Measurements from ENCODE around the gene CACNA1C.

CACNA1C gene

DNA sequence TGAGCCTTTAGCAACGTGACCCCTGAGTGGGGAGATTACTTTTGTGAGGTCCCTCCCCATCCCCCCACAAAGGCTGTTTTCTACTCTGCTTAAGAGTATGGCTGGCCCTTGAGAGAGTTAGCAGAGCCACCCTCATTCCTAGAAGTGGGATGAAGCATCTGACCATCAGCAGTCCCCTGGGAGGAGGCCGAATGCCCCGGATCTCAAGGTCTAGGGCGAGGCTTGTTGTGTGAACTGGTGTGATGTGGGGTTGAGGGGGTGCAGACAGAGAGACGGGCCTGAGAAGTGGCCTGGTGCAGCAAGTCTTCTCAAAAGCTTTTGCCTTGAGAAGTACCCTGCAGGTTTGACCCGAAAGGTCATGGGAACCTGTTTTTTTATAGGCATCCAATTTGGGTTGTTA lies 589.0 kb downstream of the CACNA1C start:
- no peak for DNase-seq (ENCODE audit: low read depth)
- no peak overlapping the region for H3K4me3 ChIP-seq (ENCODE audit: low read depth, low read length)

DNA sequence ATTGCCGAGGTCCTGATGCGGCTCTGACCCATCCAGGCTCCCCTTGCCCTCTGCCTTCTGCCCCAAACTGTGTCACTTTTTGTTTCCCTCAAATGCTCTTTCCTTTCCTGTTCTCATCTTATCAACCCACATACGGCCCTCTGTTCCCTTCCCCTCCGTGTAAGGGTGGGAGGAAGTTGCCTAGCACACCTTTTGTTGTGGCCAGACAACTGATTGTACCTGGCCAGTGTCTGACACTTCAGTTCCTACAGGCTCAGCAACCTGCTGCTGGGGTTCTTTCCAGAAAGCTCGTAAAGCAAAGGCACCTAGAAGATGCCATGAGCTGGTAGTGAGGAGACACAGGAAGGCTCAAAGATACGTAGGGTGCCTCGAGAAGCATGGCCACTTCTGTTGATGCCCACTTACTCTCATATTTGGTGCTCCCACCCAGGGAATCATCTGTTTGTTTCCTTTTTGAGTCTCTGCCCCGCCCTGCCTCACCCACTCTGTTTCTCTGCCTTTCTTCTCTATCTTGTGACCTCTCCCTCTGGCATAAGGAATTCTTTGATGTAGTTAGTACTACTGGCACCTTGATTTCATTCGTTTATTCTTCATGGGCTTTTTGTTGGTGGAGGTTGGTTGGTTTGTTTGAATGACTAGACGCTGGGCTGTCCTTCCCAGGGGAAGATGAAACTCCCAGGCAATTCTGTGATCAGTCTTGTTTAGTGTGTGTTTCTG lies 589.5 kb downstream of the CACNA1C start:
- no peak overlapping the region for H3K4me3 ChIP-seq (ENCODE audit: low read depth, low read length)
- no peak for DNase-seq (ENCODE audit: low read depth)

DNA sequence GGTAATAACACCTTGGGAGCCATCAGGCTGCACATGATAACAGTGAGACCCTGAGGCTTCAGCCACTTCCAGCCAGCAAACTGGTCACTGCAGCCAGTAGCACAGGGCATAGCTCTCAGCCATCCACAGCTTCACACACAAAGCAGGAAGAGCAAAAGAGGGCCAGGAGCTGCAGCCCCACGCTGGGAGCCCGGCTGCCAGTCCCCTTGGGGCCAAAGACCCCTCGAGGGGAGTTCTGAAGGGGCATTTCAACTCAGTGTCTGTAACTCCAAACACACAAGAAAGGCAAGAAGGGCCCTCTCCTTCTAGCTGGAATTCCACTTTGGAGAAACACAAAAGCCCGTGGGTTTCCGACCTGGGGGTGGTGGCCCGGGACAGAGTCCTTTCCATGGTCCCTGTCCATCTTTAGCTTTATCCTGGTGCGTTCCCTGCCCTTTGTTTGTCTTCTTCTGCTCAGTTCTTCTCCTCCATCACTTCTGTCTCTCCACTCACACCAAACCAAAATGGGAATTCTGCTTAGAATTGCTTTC lies 590.2 kb downstream of the CACNA1C start:
- no peak overlapping the region for H3K4me3 ChIP-seq (ENCODE audit: low read depth, low read length)
- no peak for DNase-seq (ENCODE audit: low read depth)

DNA sequence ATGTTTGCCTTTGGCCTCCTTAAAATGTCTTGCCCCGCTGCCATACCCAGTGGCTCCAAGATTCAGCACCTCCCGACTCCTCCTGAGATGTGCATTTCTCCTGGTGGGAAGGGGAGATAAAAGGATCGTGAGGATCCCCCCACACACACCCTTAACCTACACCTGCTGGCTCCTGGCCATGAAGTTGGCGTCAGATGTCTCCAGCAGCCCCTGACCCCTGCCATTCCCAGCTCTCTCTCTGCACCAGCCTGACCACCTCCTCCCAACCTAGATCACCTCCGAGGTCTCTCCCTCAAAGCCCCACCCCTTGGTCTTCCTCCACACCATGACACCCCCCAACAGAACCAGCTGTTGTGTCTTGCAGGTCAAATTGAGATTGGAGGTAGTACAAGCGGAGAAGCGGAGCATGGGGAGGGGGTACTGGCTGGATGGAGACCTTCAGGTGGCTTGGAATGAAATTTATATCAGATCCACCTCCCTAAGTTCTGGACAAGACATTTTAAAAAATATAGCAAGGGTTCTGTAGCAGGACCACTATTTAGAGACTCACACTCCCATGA lies 590.9 kb downstream of the CACNA1C start:
- H3K4me3 ChIP-seq (ENCODE audit: low read depth, low read length), result no peak overlapping the region
- no peak for DNase-seq (ENCODE audit: low read depth)

DNA sequence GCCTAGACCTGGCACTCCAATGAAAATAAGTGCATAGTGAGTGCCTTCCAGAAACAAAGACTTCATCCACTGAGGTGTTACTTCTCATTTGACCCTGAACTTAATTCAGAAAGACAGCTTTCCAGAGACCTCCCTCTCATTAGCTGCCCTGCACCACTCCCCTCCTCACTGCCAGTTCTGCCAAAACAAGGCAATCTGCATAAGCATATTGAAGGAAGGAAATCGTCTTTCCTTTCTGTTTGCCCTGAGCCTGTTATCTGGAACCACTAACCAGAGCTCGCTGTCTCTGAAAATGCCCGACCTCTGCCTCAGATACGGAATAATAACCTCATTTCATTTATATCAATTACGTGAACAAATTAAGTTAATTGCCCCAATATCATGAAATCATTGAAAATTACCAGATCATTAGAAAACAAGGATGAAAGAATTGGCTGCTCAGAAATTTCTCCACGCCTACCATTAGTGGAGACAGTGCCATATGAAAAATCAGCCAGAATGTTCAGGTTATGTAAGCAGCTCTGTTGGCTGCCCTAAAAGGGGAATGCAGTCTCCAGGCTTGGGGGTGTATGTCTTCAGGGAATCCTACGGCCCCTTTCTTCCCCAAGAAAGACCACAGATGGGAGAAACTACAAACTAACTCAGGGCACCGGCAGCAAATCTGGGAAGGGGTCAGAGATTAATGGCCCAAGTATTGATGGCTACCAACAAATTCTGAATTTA lies 592.1 kb downstream of the CACNA1C start:
- no peak for DNase-seq (ENCODE audit: low read depth)
- no peak overlapping the region for H3K4me3 ChIP-seq (ENCODE audit: low read depth, low read length)

DNA sequence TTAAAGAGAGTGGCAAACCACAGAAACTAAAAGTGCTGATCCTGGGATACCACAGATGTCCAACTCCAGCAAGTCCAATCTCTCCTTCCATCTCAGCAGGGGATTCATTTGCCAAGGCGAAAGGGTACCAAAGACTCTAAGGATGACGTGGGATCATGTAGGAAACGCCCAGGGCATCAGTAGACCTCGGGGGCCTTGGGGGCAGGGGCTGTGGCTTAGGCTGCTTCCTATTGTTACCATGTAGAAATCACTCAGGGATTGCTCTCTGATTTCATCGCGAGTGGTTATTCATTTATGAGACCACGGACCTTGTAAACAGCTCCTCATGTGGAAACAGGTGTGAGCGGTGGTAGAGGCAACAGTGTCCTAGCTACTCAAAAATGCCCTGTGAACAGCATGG lies 592.7 kb downstream of the CACNA1C start:
- no peak for DNase-seq (ENCODE audit: low read depth)
- no peak overlapping the region for H3K4me3 ChIP-seq (ENCODE audit: low read depth, low read length)

DNA sequence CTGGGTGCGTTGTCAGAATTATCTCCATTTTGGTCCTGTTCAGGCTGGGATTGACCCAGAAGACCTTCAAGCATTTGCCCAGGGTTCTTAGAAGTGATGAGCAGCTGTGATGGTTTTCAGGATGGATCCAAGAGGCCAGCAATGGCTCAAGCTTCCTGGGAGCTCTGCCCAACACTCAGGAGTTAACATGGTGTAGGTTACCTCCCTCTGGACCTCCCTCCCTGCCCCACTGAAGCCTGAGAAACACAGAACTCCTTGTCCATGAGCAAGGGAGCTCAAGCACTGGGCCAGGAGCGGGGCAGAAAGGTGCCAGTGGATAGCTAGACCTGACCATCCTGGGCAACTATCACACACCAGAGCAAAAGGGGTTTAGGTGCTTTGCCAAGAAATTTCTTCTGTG lies 593.6 kb downstream of the CACNA1C start:
- H3K4me3 ChIP-seq (ENCODE audit: low read depth, low read length), result no peak overlapping the region
- DNase-seq (ENCODE audit: low read depth), result no peak

DNA sequence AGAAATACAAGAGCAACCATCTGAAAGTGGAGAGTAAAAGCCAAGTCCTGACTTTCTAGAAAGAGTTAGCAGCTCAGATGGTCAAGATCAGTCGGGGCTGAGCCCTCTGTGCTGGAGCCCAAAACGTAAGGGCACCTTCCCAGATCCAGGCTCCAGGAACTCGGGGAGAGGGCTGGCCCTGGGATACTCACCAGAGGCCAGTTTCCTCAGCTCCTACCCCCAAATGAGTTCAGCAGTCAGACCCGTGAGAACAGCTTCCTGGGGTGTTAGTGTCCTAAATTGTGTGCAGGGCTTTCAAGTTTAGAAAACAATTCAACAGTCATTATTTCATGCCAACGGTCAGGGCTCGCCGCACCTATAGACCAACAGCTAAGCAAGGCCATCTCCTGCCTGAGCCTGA lies 594.4 kb downstream of the CACNA1C start:
- no peak overlapping the region for H3K4me3 ChIP-seq (ENCODE audit: low read depth, low read length)
- no peak for DNase-seq (ENCODE audit: low read depth)

DNA sequence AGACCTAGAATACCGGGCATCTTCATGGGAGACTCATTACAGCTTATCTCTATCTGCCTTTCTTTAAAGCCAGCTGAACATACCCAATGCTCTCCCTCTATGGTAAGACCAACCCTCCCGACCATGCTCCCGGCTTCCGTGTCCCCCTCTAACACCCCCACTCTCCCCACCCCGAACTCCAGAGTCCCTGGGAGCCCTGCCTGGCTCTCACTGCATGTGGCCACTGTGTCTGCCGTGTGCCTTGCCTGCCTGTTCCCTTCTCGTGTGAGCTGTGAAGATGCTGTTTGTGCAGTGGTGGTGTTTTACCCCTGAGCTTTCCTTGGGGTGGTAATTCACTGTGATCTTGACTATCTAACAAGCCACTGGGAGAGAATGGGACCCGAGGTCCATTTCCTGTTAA lies 595.6 kb downstream of the CACNA1C start:
- no peak overlapping the region for H3K4me3 ChIP-seq (ENCODE audit: low read depth, low read length)
- no peak for DNase-seq (ENCODE audit: low read depth)

DNA sequence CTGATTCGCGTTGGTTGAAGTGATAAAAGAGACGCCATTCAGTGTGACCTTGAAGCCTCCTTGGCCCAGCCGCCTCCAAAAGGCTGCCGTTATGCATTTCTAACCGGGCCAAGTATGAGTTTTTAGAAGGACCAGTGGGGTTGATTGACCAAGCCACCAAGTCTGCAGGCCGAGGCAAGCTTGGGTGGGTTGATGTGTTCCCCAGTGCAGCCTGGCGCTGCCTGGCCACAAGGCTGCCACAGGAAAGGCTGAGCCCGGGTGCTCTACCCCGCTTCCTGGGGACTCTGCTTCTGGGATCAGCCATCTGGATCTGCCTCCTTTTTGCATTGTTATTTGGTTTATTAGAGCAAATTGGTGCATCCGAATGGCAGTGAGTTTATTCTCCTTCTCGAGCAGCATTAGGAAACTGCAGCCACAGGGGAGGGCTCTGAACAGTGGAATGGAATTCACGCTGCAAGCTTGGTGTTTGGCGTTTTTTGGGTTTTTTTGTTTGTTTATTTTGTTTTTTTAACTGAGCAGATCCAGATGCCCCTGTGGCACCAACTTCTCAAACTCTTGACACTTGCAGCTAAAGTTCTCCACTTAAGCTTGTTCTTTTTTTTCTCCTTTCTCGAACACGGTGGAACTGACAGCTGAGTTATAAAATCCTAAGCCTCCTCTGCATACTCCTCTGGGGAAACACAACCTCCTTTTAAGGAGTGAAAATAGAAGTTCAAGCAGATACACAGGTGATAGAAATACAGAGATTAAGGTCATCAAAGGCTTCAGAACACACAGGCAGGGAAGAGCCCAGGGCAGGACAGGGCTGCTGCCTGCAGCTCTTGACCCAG lies 596.6 kb downstream of the CACNA1C start:
- no peak overlapping the region for H3K4me3 ChIP-seq (ENCODE audit: low read depth, low read length)
- no peak for DNase-seq (ENCODE audit: low read depth)

DNA sequence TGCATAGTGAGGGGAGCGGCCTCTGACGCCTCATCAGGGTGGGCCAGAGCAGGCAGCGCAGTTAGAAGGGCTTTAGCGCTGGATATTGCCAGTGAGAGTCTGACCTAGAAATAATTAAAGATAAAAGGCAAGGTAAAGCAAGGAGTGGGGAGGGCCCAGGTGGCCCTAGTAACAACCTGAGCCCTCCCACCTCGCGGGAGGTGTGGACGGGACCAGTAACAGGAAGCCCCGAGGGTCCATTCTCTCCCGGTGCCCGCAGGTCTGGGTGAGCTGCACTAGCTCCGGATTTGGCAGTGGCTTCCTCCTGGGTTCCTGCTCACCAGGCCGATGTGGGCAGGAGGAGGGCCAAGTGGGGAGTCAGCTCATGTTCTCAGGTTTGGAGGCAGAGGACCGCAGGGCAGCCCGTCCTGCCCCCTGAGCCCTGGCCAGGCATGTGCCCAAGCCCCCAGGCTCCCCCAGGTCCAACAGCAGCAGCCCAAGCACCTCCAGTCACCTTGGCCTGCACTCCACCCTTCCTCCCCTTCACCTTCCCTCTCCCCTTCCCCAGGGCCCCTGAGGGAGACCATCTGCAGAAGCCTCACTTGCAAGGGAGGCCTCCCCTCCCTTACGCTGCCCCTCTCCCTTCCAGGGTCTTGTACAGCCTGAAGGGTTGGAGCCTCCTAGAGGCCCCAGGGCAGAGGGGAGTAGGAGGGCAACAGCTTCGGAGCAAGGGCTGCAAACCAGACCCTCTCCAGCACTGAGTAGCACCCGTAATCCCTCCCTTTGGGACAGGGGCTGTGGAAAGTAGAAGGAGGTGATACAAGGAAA lies 597.7 kb downstream of the CACNA1C start:
- H3K4me3 ChIP-seq (ENCODE audit: low read depth, low read length), result no peak overlapping the region
- no peak for DNase-seq (ENCODE audit: low read depth)

DNA sequence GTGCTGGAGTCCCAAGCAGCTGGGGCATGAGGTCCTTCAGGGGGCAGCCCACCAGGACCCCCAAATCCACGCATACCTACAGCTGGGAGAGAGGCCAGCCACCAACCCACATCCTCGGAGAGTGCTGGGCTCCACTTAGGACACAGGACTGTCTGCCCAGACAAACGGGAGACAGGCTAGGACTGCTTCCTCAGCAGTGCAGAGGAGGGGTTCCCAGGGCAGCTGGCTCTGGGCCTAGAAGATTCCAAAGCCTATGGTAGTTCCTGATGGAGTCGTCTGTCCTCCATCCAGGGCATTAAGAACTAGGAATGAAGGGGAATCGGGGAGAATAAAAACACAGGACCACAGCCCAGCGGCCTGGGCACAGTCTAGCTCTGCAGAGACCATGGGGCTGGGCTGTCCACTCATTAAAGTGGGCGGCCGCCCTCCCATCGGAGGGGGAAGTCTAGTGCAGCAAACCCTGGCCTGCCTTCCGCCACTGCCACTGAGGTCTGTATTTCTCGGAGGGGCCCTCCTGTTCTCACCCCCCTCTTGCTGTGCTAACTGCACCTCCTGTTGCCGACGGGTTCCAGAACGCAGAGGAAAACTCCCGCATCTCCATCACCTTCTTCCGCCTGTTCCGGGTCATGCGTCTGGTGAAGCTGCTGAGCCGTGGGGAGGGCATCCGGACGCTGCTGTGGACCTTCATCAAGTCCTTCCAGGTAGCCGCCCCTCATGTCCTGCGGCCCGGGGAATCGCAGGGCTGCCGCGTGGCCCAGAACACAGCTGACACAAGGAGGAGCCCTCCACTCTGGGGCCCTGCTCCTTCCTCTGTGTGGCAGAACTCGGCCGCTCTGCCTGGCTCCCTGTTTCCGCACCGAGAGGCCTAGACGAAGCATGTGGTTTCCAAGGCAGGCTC lies 598.5 kb downstream of the CACNA1C start:
- H3K4me3 ChIP-seq (ENCODE audit: low read depth, low read length), result no peak overlapping the region
- DNase-seq (ENCODE audit: low read depth), result no peak

DNA sequence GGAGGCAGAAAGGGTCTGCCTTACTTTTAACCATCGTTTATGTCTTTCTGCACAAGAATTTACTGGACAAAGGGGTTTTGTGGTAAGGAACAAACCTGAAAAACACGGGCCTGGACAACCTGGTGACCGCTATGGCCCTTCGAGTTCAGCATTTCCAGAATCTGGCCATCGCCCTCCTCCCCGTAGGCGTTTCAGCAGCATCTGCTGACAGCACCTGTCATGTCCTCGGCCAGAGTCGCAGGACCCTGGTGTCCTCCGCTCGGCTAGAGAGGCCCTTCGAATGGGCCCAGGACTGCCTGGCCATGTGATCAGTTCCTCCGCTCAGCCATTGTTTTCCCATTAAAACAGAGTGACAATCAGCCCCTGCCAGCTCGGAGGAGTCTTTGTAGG lies 599.2 kb downstream of the CACNA1C start:
- no peak for DNase-seq (ENCODE audit: low read depth)
- H3K4me3 ChIP-seq (ENCODE audit: low read depth, low read length), result no peak overlapping the region

DNA sequence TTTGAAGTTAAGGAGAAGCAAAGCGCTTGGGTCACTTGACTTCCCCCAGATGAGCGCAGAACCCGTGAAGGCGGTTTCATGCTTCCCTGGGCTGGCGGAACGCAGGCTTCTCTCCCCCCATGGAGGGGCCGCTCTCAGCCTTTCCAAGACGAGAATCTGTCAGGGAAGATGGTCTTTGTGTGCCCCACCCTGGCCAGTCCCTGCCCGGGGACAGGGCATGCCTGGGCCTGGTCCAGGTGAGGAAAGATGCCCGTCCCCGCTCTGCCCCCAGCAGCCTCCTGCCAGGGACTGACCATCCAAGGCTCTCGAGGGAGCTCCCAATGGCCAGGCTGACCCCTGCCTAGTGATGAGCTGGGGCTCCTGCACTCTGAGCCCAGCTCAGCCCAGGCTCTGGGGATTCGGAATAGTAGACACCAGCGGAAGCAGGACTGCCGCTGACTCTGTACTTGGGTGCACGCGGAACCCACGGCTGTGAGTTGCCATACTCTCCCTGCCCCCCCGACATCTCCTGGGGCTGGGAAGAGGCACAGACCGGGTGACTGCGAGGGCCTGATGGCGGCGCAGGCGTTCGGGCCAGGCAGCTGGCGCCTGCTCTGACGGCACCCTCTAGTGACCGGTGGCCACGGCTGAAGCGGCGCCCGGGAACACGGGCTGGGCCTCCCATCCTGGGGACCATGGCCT lies 599.8 kb downstream of the CACNA1C start:
- no peak overlapping the region for H3K4me3 ChIP-seq (ENCODE audit: low read depth, low read length)
- DNase-seq (ENCODE audit: low read depth), result no peak

DNA sequence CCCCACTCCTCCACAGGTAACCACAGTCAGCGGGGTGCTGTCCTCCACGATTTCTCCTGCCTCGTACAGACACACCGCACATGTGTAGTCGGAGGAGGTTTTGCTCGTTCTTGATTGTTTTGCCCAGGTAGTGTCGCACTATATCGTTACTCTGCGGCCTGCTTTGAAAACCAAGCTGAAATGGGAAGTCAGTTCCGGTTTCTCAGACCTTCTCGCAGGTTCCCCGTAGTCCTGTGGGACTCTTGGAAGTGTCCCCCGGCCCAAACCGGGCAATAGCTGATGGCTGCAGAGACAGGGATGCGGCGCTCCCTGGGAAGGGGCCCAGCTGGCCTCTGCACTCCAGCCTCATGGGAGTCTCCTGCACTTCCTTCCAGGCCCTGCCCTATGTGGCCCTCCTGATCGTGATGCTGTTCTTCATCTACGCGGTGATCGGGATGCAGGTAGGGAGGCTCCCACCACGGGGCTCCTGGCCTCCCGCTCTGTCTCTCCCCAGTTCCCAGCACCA lies 600.7 kb downstream of the CACNA1C start:
- H3K4me3 ChIP-seq (ENCODE audit: low read depth, low read length), result no peak overlapping the region
- DNase-seq (ENCODE audit: low read depth), result no peak

DNA sequence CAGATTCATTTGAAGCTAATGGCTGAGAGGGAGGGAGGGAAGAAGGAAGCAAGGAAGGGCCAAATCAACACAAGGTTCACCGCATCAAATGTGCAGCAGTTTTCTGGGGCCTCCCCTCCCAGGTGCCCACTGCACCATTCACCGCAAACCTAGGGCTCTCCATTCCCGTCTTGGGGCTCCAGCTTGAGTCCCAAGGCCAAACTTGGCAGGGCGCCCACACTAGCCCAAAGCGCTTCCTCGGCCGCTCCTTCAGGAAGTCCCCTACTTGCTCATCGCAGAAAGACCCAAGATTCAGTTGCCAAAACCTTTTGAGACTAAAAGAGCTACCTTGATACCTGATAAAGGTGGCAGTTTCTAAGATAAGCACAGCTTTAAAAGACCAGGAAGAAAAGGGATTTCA lies 601.5 kb downstream of the CACNA1C start:
- DNase-seq (ENCODE audit: low read depth), result no peak
- no peak overlapping the region for H3K4me3 ChIP-seq (ENCODE audit: low read depth, low read length)

DNA sequence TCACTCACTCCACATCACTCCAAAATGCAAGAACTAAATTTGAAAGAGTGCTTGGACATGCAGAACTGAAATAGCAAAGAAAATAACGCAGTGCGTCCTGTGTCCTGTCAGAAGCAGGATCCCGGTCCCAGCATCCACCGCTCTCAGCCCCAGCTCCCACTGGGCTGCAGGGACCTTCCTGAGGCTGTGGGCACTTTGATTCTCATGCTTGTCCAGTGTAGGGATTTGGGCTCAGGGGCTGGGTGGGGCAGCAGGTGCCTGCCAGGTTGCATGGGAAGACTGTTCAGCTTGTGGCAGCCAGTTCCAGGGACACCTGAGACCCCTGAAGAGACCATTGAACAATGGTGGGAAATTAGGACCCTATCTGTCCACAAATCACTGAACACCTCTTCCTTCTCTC lies 602.0 kb downstream of the CACNA1C start:
- no peak overlapping the region for H3K4me3 ChIP-seq (ENCODE audit: low read depth, low read length)
- no peak for DNase-seq (ENCODE audit: low read depth)

Data from skeletal muscle cell (primary cell).